BJ (cell line): Measurements from ENCODE around the gene COL4A5. TPM values are rescaled to one million over a fixed set of nuclear protein-coding genes. Genes with fewer than 3 reads are reported as not detected.

Source experiments
- CTCF ChIA-PET: fragments of 350-600 bp; formaldehyde crosslinking; extraction: SDS; loops from one replicate; lab custom pipeline; 2021; ENCODE audit warnings: antibody characterized with exemption, inconsistent platforms; lab: Yijun Ruan, JAX
- POLR2A ChIA-PET: fragments of 300-600 bp; sonication (Branson Sonifier 250); formaldehyde crosslinking; extraction: SDS; loops from one replicate; lab custom pipeline; 2021; ENCODE audit warnings: antibody characterized with exemption; lab: Charles Lee
- DNase-seq: peaks from one replicate; pipeline ENCODE4 v3.0.0-alpha.2; 2011; ENCODE audit warnings: low read depth
- H3K27me3 ChIP-seq: 2 replicates; pipeline ENCODE4 v1.6.0; 2011; ENCODE audit warnings: low read length; ENCODE audit not compliant: control insufficient read depth, insufficient read depth
- H3K36me3 ChIP-seq: 2 replicates; pipeline ENCODE4 v1.5.1; 2011; ENCODE audit warnings: low read length; ENCODE audit not compliant: control insufficient read depth, insufficient read depth
- H3K4me3 ChIP-seq: 2 replicates; pipeline ENCODE4 v1.5.1; 2011; ENCODE audit warnings: low read depth, mild to moderate bottlenecking, control low read depth, low read length
- polyA plus RNA-seq: library from polyadenylated mRNA; depleted of rRNA; stranded (reverse); fragments of >200 nt; gene quantifications from 2 replicates; pipeline ENCODE4 v1.2.3, GENCODE V29; 2011
- TF ChIP-seq, protein P1 (sequence below): IDR thresholded peaks from 2 replicates; pipeline ENCODE4 v1.5.1; 2011; ENCODE audit warnings: low read depth, mild to moderate bottlenecking, control low read depth, inconsistent platforms, low read length, moderate library complexity; ENCODE audit not compliant: insufficient read depth

The COL4A5 gene
- polyA plus RNA-seq, 1 experiment: 13.2 TPM

DNA sequence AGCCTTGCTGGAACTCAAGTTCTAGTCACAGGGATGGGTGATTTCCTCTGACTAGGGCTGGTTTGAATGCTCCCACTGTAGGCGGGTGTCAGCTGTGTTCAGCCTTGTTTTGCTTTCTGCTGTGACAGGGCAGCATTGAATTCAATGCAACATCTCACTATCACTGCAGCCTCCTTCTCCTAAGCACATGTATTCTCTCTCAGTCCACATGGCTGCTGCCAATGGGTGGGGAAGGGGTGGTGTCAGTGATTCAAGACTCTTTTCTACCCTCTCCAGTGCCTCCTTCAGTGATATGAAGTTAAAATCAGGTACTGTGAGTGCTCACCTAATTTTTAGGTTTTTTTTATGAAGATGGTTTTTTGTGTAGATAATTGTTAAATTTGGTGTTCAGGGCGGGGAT, 46.3 kb downstream of the COL4A5 start:
- ChIA-PET CTCF (no interaction called here), POLR2A (no interaction called here)
- TF ChIP-seq, protein P1, sequence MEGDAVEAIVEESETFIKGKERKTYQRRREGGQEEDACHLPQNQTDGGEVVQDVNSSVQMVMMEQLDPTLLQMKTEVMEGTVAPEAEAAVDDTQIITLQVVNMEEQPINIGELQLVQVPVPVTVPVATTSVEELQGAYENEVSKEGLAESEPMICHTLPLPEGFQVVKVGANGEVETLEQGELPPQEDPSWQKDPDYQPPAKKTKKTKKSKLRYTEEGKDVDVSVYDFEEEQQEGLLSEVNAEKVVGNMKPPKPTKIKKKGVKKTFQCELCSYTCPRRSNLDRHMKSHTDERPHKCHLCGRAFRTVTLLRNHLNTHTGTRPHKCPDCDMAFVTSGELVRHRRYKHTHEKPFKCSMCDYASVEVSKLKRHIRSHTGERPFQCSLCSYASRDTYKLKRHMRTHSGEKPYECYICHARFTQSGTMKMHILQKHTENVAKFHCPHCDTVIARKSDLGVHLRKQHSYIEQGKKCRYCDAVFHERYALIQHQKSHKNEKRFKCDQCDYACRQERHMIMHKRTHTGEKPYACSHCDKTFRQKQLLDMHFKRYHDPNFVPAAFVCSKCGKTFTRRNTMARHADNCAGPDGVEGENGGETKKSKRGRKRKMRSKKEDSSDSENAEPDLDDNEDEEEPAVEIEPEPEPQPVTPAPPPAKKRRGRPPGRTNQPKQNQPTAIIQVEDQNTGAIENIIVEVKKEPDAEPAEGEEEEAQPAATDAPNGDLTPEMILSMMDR: no peak
- no peak for DNase-seq
- Histone ChIP-seq H3K36me3 (no peaks in the 10 kb centered on the region), H3K4me3 (no peak overlapping the region), H3K27me3 (no peaks in the 10 kb centered on the region)

GRCh38 chrX:108494406-108495090, 54.9 kb downstream of the COL4A5 start:
- no peak for DNase-seq
- TF ChIP-seq, protein P1: no peak
- ChIA-PET CTCF (no interaction called here), POLR2A (no interaction called here)
- H3K27me3 ChIP-seq: no peaks in the 10 kb centered on the region
- H3K4me3 ChIP-seq: no peak overlapping the region
- H3K36me3 ChIP-seq: no peaks in the 10 kb centered on the region

- TF ChIP-seq, protein P1: no peak
- Histone ChIP-seq H3K4me3 (no peak overlapping the region), H3K27me3 (no peaks in the 10 kb centered on the region), H3K36me3 (no peaks in the 10 kb centered on the region)
- ChIA-PET POLR2A (no interaction called here), CTCF (no interaction called here)
- DNase-seq: no peak
Measured at GRCh38 chrX:108511721-108512120, 72.1 kb downstream of the COL4A5 start.

DNA sequence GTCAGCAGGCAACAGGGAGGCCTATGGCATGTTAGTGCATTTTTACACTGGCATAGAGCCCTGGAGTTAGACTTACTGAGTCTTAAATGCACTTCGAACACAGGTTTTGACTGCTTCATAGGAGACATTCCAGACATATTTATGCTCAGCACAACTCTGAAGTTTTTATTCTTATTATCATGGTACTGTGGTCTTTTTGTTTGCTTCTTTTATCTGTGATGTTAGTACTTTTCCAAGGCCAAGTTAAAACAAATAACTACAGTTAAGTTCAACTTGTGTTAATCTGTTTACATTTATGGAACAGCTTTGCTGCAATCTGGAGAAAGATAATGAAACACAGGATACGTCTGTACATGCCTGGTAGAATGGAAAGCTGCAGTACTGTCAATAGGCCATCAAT, 76.5 kb downstream of the COL4A5 start:
- ChIA-PET POLR2A (no interaction called here), CTCF (no interaction called here)
- TF ChIP-seq, protein P1: no peak
- Histone ChIP-seq H3K4me3 (no peak overlapping the region), H3K36me3 (no peaks in the 10 kb centered on the region), H3K27me3 (no peaks in the 10 kb centered on the region)
- no peak for DNase-seq

DNA sequence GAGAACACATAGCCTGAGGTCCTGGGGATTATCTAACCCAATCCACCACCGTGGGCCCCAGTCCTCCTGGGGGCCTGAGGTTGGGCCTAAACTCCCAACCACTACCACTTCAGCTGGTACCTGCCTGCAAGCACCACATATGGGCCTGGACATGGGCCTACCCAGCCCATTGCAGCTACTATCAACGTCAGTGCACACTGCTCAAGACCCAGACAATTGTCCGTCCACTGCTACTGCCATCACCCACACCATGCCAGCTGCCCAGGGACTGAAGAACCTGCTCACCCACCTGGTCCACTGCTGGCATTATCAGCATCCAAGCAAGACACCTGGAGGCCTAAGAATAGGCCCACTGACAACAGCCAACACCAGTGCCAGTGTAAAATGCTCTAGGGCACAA, 88.1 kb downstream of the COL4A5 start:
- CTCF ChIA-PET: no interaction called here
- POLR2A ChIA-PET: no interaction called here
- no peak overlapping the region for H3K4me3 ChIP-seq
- no peak for DNase-seq
- TF ChIP-seq, protein P1: no peak
- H3K27me3 ChIP-seq: no peaks in the 10 kb centered on the region
- H3K36me3 ChIP-seq: no peaks in the 10 kb centered on the region
